ENCODE measurements around the gene ANKRD40.

The ANKRD40 gene

GRCh38 chr17:50666316-50666715 is 41.4 kb downstream of the ANKRD40 start:
- ChIA-PET POLR2A (no interaction called here), CTCF (interaction anchor here (1.1 kb wide), 1 partner anchor 10 kb away, joined by 3 read pairs; no protein-coding TSS in a partner anchor)
- no peak for DNase-seq (ENCODE audit: extremely low spot score)
- TF ChIP-seq, protein P1, sequence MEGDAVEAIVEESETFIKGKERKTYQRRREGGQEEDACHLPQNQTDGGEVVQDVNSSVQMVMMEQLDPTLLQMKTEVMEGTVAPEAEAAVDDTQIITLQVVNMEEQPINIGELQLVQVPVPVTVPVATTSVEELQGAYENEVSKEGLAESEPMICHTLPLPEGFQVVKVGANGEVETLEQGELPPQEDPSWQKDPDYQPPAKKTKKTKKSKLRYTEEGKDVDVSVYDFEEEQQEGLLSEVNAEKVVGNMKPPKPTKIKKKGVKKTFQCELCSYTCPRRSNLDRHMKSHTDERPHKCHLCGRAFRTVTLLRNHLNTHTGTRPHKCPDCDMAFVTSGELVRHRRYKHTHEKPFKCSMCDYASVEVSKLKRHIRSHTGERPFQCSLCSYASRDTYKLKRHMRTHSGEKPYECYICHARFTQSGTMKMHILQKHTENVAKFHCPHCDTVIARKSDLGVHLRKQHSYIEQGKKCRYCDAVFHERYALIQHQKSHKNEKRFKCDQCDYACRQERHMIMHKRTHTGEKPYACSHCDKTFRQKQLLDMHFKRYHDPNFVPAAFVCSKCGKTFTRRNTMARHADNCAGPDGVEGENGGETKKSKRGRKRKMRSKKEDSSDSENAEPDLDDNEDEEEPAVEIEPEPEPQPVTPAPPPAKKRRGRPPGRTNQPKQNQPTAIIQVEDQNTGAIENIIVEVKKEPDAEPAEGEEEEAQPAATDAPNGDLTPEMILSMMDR (IDR thresholded peaks at IDR 0.05; ENCODE audit: control extremely low read depth, extremely low read depth, low read depth, missing control alignments), result no peak

DNA sequence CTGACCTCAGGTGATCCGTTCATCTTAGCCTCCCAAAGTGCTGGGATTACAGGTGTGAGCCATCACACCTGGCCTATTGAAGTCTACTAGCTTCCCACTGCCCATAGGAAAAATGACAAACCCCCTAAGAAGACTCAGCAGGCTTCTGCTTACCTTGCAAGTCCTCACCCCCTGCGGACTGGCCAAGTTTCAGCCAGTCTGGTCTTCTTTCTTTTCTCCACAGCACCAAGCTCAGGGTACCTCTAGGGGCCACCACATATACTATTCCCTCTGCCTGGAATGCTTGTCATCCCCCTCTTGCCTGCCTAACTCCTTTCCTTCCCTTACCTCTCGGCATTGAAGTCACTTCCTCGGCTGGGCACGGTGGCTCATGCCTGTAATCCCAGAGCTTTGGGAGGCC is 41.9 kb downstream of the ANKRD40 start:
- no peak for DNase-seq (ENCODE audit: extremely low spot score)
- ChIA-PET POLR2A (no interaction called here), CTCF (no interaction called here)
- TF ChIP-seq, protein P1 (IDR thresholded peaks at IDR 0.05; ENCODE audit: control extremely low read depth, extremely low read depth, low read depth, missing control alignments), result no peak

DNA sequence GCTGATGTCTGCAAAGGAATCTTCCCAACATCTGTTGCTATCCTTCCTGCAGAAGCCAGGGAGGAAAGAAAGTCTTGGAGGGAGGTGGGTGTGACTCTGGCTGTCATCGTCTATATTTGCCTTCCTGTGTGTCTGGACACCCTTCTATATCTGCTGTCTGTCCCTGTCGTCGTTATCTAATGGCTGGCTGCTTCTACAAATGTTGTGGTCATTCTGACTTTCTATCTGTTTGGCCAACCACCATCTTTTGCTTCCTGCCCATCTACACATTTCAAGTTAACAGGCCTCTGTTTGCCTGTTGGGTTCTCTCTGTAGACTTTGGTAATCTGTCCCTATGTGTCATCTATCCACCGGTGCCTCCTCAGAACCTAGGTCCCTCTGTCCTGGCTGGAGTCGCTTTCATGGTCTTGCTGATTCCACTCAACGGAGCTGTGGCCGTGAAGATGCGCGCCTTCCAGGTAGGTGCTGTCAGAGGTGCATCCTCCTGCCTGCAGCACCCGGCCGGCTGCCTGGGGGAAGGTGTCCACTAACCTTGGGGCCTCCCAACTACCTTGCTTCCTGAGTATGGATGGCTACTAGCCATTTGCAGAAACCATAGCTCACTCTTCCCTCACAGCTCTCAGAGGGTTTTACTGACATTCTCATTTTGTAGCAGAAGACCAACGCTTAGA is 42.8 kb downstream of the ANKRD40 start:
- no peak for DNase-seq (ENCODE audit: extremely low spot score)
- TF ChIP-seq, protein P1 (IDR thresholded peaks at IDR 0.05; ENCODE audit: control extremely low read depth, extremely low read depth, low read depth, missing control alignments), result no peak
- ChIA-PET POLR2A (no interaction called here), CTCF (no interaction called here)

DNA sequence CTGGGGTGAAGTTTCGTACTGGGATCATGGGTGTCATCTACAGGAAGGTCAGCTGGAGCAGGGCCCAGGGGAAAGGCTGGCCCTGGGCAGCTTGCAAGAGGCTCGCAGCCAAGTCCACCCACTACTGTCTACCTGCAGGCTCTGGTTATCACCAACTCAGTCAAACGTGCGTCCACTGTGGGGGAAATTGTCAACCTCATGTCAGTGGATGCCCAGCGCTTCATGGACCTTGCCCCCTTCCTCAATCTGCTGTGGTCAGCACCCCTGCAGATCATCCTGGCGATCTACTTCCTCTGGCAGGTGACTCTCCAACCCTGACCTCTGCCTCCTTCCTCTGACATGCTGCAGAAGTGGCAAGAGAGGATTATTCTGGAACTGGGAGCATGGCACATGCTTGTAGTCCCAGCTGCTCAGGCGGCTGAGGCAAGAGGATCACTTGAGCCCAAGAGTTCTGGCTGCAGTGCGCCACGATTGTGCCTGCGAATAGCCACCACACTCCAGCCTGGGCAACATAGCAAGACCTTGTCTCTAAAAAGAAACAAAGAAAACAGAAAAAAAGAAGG is 43.8 kb downstream of the ANKRD40 start:
- DNase-seq (ENCODE audit: extremely low spot score), result no peak
- POLR2A ChIA-PET, result no interaction called here
- CTCF ChIA-PET, result no interaction called here
- TF ChIP-seq, protein P1 (IDR thresholded peaks at IDR 0.05; ENCODE audit: control extremely low read depth, extremely low read depth, low read depth, missing control alignments), result no peak

GRCh38 chr17:50662632-50663225 is 45.0 kb downstream of the ANKRD40 start:
- DNase-seq (ENCODE audit: extremely low spot score), result no peak
- POLR2A ChIA-PET, result no interaction called here
- TF ChIP-seq, protein P1 (IDR thresholded peaks at IDR 0.05; ENCODE audit: control extremely low read depth, extremely low read depth, low read depth, missing control alignments), result no peak
- CTCF ChIA-PET, result interaction anchor here (1.4 kb wide), 1 partner anchor 25 kb away, joined by 3 read pairs; no protein-coding TSS in a partner anchor

DNA sequence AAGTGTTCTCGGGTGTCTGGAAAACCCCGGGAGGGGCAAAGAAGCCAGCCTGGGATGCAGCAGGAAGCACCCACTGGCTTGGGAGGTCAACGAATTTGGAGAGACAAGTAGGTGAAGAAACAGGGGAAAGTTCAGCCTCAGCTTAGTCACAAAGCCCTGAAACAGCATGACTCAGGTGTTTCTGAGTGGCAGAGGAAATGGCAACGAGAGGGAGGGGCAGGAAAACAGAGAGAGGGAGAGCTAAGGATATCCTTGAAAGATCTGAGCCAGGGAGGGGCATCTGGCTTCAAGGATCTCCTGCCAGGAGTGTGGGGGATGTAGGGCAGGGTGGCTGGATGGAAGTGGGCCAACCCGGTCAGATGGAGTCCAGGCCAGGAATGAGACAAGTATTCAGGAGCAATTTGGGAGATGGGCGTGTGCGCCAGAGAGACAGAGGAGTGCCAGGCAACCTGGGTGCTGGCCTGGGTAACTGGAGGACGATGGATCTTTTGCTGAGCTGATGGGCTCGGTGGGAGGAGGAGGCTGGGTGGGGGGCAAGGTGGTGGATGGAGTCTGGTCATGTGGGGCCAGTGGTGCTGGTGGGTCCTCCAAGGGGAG is 45.8 kb downstream of the ANKRD40 start:
- CTCF ChIA-PET, result interaction anchor here (1.4 to 2.1 kb wide), 2 partner anchors 24 to 36 kb away, joined by 3 to 7 read pairs; no protein-coding TSS in a partner anchor
- TF ChIP-seq, protein P1 (IDR thresholded peaks at IDR 0.05; ENCODE audit: control extremely low read depth, extremely low read depth, low read depth, missing control alignments), result no peak
- POLR2A ChIA-PET, result no interaction called here
- DNase-seq (ENCODE audit: extremely low spot score), result no peak
